HepG2 (cell line): ENCODE data around the gene STX4. TPM values are rescaled to one million over a fixed set of nuclear protein-coding genes. Genes with fewer than 3 reads are reported as not detected.

Source experiments
- ATAC-seq: fragments of 200-7000 bp; cut with Tn5 transposase; 3 replicates; pipeline ENCODE4 v1.9.1; 2020; ENCODE audit warnings: mild to moderate bottlenecking, moderate library complexity
- BruUV-seq: library from RNA; stranded (reverse); fragments of 400-500 nt; replicated peaks from 2 replicates; lab custom pipeline; 2021; lab: Mats Ljungman, UMichigan
- CTCF ChIA-PET: fragments of 300-600 bp; formaldehyde crosslinking; extraction: SDS; loops from one replicate; lab custom pipeline; 2021; ENCODE audit warnings: low total read pairs, inconsistent platforms, low intra/inter-chr PET ratio; lab: Yijun Ruan, JAX
- POLR2A ChIA-PET: fragments of 350-600 bp; sonication (Branson Sonifier 250); formaldehyde crosslinking; loops from one replicate; lab custom pipeline; 2020; ENCODE audit warnings: antibody characterized with exemption, inconsistent platforms; lab: Yijun Ruan, JAX
- DNase-seq: peaks from one replicate; pipeline ENCODE4 v3.0.0-alpha.2; 2015; ENCODE audit warnings: low spot score
- FAIRE-seq: peaks from 3 replicates; lab custom pipeline; 2011; peaks lifted over from hg19 to GRCh38; lab: Jason Lieb, UNC
- H2AFZ ChIP-seq: one replicate; pipeline ENCODE4 v1.6.1; 2011; ENCODE audit warnings: low read length, inconsistent platforms
- H3K27ac ChIP-seq: fragments of 300-600 bp; 3 replicates; pipeline ENCODE4 v1.8.0; 2011; ENCODE audit warnings: mixed run types, mild to moderate bottlenecking, mixed read lengths, low read length, inconsistent platforms; ENCODE audit not compliant: insufficient read depth; ENCODE audit errors: extremely low read length
- H3K27me3 ChIP-seq, 2 experiments: fragments of 200-600 bp in 1 of 2; 2 replicates in 1 of 2; 3 replicates in 1 of 2; pipeline versions ENCODE4 v1.6.0 to v1.8.0; 2011; ENCODE audit warnings: low read length in 2 of 2, mild to moderate bottlenecking in 2 of 2, moderate library complexity in 2 of 2, inconsistent platforms in 1 of 2; ENCODE audit not compliant: insufficient read depth in 2 of 2, control insufficient read depth in 1 of 2
- H3K36me3 ChIP-seq, 2 experiments: fragments of 200-600 bp in 1 of 2; replicated peaks in 1 of 2; 2 replicates in 1 of 2; 3 replicates in 1 of 2; pipeline versions ENCODE4 v1.5.1 to v1.8.0; 2011; ENCODE audit warnings: low read length in 2 of 2, inconsistent platforms in 1 of 2; ENCODE audit not compliant: insufficient read depth in 2 of 2, control insufficient read depth in 1 of 2
- H3K4me1 ChIP-seq: 2 replicates; pipeline ENCODE4 v1.5.1; 2012; ENCODE audit warnings: low read length, inconsistent platforms; ENCODE audit not compliant: insufficient read depth
- H3K4me2 ChIP-seq: 2 replicates; pipeline ENCODE4 v1.6.0; 2011; ENCODE audit warnings: low read depth, low read length, inconsistent platforms
- H3K4me3 ChIP-seq, 3 experiments: fragments of 200-600 bp in 1 of 3; sonication (generic), shearing (Covaris generic) in 1 of 3; replicated peaks in 1 of 3; 2 replicates each; pipeline ENCODE4 v1.5.1; 2011 to 2016; ENCODE audit warnings: low read length in 3 of 3, inconsistent platforms in 2 of 3, low read depth in 2 of 3, mild to moderate bottlenecking in 2 of 3, control low read depth in 1 of 3, mixed read lengths in 1 of 3; ENCODE audit not compliant: insufficient read depth in 1 of 3
- H3K79me2 ChIP-seq: one replicate; pipeline ENCODE4 v1.6.1; 2011; ENCODE audit warnings: low read length, inconsistent platforms; ENCODE audit not compliant: insufficient read depth
- H3K9ac ChIP-seq: 2 replicates; pipeline ENCODE4 v1.6.0; 2011; ENCODE audit warnings: mild to moderate bottlenecking, low read depth, low read length, inconsistent platforms; ENCODE audit not compliant: insufficient read depth
- H3K9me3 ChIP-seq: 2 replicates; pipeline ENCODE4 v1.5.1; 2012; ENCODE audit warnings: mild to moderate bottlenecking, low read length
- H4K20me1 ChIP-seq: 2 replicates; pipeline ENCODE4 v1.6.0; 2011; ENCODE audit warnings: inconsistent platforms, mild to moderate bottlenecking, low read length, moderate library complexity; ENCODE audit not compliant: insufficient read depth
- AGO2 ChIP-seq: fragments of 200-400 bp; formaldehyde crosslinking; optimal IDR thresholded peaks from 2 replicates; pipeline ENCODE3; 2017; ENCODE audit warnings: mild to moderate bottlenecking, low read depth, low read length, moderate library complexity
- JARID2 ChIP-seq: sonication (generic); formaldehyde crosslinking; IDR thresholded peaks from 2 replicates; pipeline ENCODE4 v1.8.1; 2023; ENCODE audit warnings: missing genetic modification reagents, inconsistent platforms; ENCODE audit not compliant: insufficient replicate concordance
- NCOA2 ChIP-seq: sonication (generic); formaldehyde crosslinking; IDR thresholded peaks from 2 replicates; pipeline ENCODE4 v1.8.0; 2022; ENCODE audit warnings: inconsistent platforms
- POLR2AphosphoS2 ChIP-seq: IDR thresholded peaks from 2 replicates; pipeline ENCODE4 v1.6.1; 2011; ENCODE audit warnings: low read depth, low read length, improper control_type of control experiment
- RBFOX2 ChIP-seq: fragments of 200-400 bp; formaldehyde crosslinking; IDR thresholded peaks from 2 replicates; pipeline ENCODE4 v1.6.1; 2017; ENCODE audit warnings: low read depth, mild to moderate bottlenecking, low read length
- ZNF12 ChIP-seq: sonication (generic); formaldehyde crosslinking; IDR thresholded peaks from 2 replicates; pipeline ENCODE4 v1.5.0; 2020; ENCODE audit warnings: missing genetic modification reagents
- ZNF563 ChIP-seq: sonication (generic); formaldehyde crosslinking; IDR thresholded peaks from 2 replicates; pipeline ENCODE4 v1.8.0; 2022; ENCODE audit warnings: mild to moderate bottlenecking, moderate library complexity, missing genetic modification reagents
- ZNF687 ChIP-seq: sonication (generic); formaldehyde crosslinking; IDR thresholded peaks from 2 replicates; pipeline ENCODE4 v1.5.1; 2020; ENCODE audit warnings: mild to moderate bottlenecking, missing genetic modification reagents, moderate library complexity
- ZSCAN31 ChIP-seq: sonication (generic); formaldehyde crosslinking; IDR thresholded peaks from 2 replicates; pipeline ENCODE4 v1.5.0; 2020; ENCODE audit warnings: low read depth, mild to moderate bottlenecking, missing genetic modification reagents
- WGBS: methylation state at CpG from one replicate; pipeline ENCODE4 v1.1.6; 2017; ENCODE audit warnings: low lambda C conversion rate; 5-methylcytosine and 5-hydroxymethylcytosine counted together
- in situ Hi-C: cut with HindIII; loops from 2 replicates; pipeline ENCODE4 v1.10.0; 2017; ENCODE audit warnings: low pct_unique_long_range_greater_than_20kb; ENCODE audit not compliant: extremely low pct_ligation_motif_present
- intact Hi-C: fragments of 100-400 bp; cut with micrococcal nuclease; formaldehyde crosslinking; loops from one replicate; pipeline ENCODE4 v1.10.0; 2022; ENCODE audit not compliant: unreplicated experiment
- polyA plus RNA-seq, 8 experiments: library from polyadenylated mRNA; depleted of rRNA in 3 of 8; stranded (reverse) in 7 of 8; unstranded in 1 of 8; fragments of >200 nt; fragmentation: Illumina TruSeq in 4 of 8; extraction: Trizol in 4 of 8; gene quantifications; 2 replicates each; pipeline versions ENCODE4 v1.2.1 to v1.2.3, GENCODE V29; 2011 to 2016; ENCODE audit warnings: low read depth in 4 of 8, missing spikeins in 1 of 8, mixed read lengths in 1 of 8; ENCODE audit not compliant: insufficient read depth in 1 of 8
- total RNA-seq, 5 experiments: library from RNA; depleted of rRNA; stranded (reverse); fragments of >200 nt; fragmentation: Illumina TruSeq; extraction: Trizol; gene quantifications; 2 replicates each; pipeline ENCODE4 v1.2.3, GENCODE V29; 2016; ENCODE audit warnings: low read depth in 1 of 5
- TF ChIP-seq, protein P1 (sequence below): sonication (generic); formaldehyde crosslinking; IDR thresholded peaks from 2 replicates; pipeline ENCODE4 v1.5.0; 2020; ENCODE audit warnings: missing genetic modification reagents, mild to moderate bottlenecking, borderline replicate concordance

STX4 gene
- total and polyA plus RNA-seq, 2 of the 13 experiments (the other 11 are each of a cell fraction or from before 2014, with no cell fraction given): 29.2 to 34.6 TPM

DNA sequence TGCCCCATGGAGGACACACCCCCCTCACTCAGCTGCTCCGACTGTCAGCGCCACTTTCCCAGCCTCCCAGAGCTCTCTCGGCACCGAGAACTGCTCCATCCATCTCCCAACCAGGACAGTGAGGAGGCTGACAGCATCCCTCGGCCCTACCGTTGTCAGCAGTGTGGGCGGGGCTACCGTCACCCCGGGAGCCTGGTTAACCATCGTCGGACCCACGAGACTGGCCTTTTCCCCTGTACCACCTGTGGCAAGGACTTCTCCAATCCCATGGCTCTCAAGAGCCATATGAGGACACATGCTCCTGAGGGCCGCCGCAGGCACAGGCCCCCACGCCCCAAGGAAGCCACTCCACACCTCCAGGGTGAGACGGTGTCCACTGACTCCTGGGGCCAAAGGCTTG, 43.0 kb downstream of the STX4 start:
- intact Hi-C loops: no loop called here
- Histone ChIP-seq H3K9ac (peak overlapping the region; percentile 2; the same call in 1 of the 2 replicates), H3K9me3 (no peaks in the 10 kb centered on the region), H3K4me2 (no peak overlapping the region), H3K27ac (no peak overlapping the region), H3K4me1 (peaks cover 19% of the 10 kb centered on the region), H4K20me1 (no peaks in the 10 kb centered on the region), H3K79me2 (peaks cover 37% of the 10 kb centered on the region), H2AFZ (no peak overlapping the region), H3K4me3 (no peak overlapping the region), H3K27me3 (no peaks in the 10 kb centered on the region; a peak in 1 of 5 replicates), H3K36me3 (peaks cover 27 to 44% of the 10 kb centered on the region in 2 experiments; a peak in 4 of 5 replicates)
- ChIA-PET CTCF (no interaction called here), POLR2A (interaction anchor here (0.9 to 1.4 kb wide), 2 partner anchors 17 to 41 kb away, joined by 4 to 5 read pairs; partner anchors contain the start of gene KAT8)
- in situ Hi-C loops: no loop called here
- ATAC-seq (no peak), FAIRE-seq (no peak), DNase-seq (no peak)
- no TSS peak for BruUV-seq
- WGBS: 85% methylated on average over 16 of the region's 16 CpGs
- no peak for TF ChIP-seq ZNF12 (CRISPR knock-in tag)
- TF ChIP-seq ZSCAN31 (CRISPR knock-in tag): no peak
- TF ChIP-seq JARID2 (CRISPR knock-in tag): no peak
- peak; percentile 12; the same call in 1 of the 2 replicates for TF ChIP-seq ZNF687 (CRISPR knock-in tag)
- TF ChIP-seq, protein P1, sequence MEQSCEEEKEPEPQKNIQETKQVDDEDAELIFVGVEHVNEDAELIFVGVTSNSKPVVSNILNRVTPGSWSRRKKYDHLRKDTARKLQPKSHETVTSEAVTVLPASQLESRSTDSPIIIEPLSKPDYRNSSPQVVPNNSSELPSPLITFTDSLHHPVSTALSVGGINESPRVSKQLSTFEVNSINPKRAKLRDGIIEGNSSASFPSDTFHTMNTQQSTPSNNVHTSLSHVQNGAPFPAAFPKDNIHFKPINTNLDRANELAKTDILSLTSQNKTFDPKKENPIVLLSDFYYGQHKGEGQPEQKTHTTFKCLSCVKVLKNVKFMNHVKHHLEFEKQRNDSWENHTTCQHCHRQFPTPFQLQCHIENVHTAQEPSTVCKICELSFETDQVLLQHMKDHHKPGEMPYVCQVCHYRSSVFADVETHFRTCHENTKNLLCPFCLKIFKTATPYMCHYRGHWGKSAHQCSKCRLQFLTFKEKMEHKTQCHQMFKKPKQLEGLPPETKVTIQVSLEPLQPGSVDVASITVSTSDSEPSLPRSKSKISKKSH: 0 out of 2 replicates have a peak, but pooled peaks have one; percentile 21
- TF ChIP-seq POLR2AphosphoS2: no peak
- no peak for TF ChIP-seq NCOA2
- TF ChIP-seq ZNF563 (CRISPR knock-in tag): no peak
- 0 out of 2 replicates have a peak, but pooled peaks have one; percentile 17 for TF ChIP-seq RBFOX2
- peak; percentile 42 for TF ChIP-seq AGO2
- TF ChIP-seq, all 625 proteins: peak for 4
